Fibroblast of villous mesenchyme (primary cell): Measurements from ENCODE around the gene LRRC47. TPM values are rescaled to one million over a fixed set of nuclear protein-coding genes. Genes with fewer than 3 reads are reported as not detected.

Source experiments
- DNase-seq: peaks from one replicate; pipeline ENCODE4 v3.0.0-alpha.2; 2010; ENCODE audit warnings: low read depth
- H3K4me3 ChIP-seq: 2 replicates; pipeline ENCODE4 v1.5.1; 2011; ENCODE audit warnings: low read depth, mild to moderate bottlenecking, low read length
- CTCF ChIP-seq: IDR thresholded peaks from 2 replicates; pipeline ENCODE4 v1.5.1; 2012; ENCODE audit warnings: low read depth, mild to moderate bottlenecking, low read length; ENCODE audit not compliant: insufficient read depth
- total RNA-seq: library from RNA; depleted of rRNA; stranded (reverse); fragments of >200 nt; gene quantifications from 2 replicates; pipeline ENCODE4 v1.2.3, GENCODE V29; 2012

Gene LRRC47
- total RNA-seq, 1 donor = 31.1 TPM

- no peak for DNase-seq
- peak overlapping the region; percentile 70 for H3K4me3 ChIP-seq
- TF ChIP-seq CTCF = no peak
These were observed 24.9 kb downstream of the LRRC47 start for GRCh38 chr1:3771108-3772026.

GRCh38 chr1:3770047-3770765 is 26.1 kb downstream of the LRRC47 start:
- no peak overlapping the region for H3K4me3 ChIP-seq
- DNase-seq = no peak
- no peak for TF ChIP-seq CTCF

GRCh38 chr1:3768811-3769390 is 27.4 kb downstream of the LRRC47 start:
- no peak for DNase-seq
- no peak overlapping the region for H3K4me3 ChIP-seq

GRCh38 chr1:3767328-3767925 is 28.9 kb downstream of the LRRC47 start:
- no peak for TF ChIP-seq CTCF
- no peak for DNase-seq
- no peak overlapping the region for H3K4me3 ChIP-seq

More at GRCh38 chr1:3768811-3769390, 27.4 kb downstream of the LRRC47 start:
- TF ChIP-seq CTCF = no peak

GRCh38 chr1:3763351-3764125 is 32.8 kb downstream of the LRRC47 start:
- DNase-seq = no peak
- H3K4me3 ChIP-seq = no peak overlapping the region
- no peak for TF ChIP-seq CTCF

GRCh38 chr1:3762873-3763228 is 33.4 kb downstream of the LRRC47 start:
- H3K4me3 ChIP-seq = no peak overlapping the region
- no peak for DNase-seq

More at GRCh38 chr1:3762873-3763228, 33.4 kb downstream of the LRRC47 start:
- no peak for TF ChIP-seq CTCF
